Thyroid gland (tissue), 4 donors: ENCODE measurements around the gene KIF21A. TPM values are rescaled to one million over a fixed set of nuclear protein-coding genes. Genes with fewer than 3 reads are reported as not detected.
"Not testable (repeated sequence)": the region's sequence is repeated elsewhere in the genome, so short reads cannot be mapped to it uniquely, and the experiment has no call there.

ENCODE experiments used
- DNase-seq, 2 donors: peaks; one replicate each; pipeline ENCODE4 v3.0.0-alpha.2; 2019
- H3K27ac ChIP-seq, 3 donors: fragments of 200-600 bp; sonication (generic); 1 replicate in 2 of 3; 2 replicates in 1 of 3; pipeline ENCODE4 v1.5.1; 2016 to 2019; ENCODE audit warnings: mild to moderate bottlenecking in 1 of 3, moderate library complexity in 1 of 3
- H3K27me3 ChIP-seq: fragments of 200-600 bp; sonication (generic); one replicate; pipeline ENCODE4 v1.5.1; 2019
- H3K36me3 ChIP-seq, 2 donors: fragments of 200-600 bp; sonication (generic); one replicate each; pipeline ENCODE4 v1.5.1; 2016 to 2019
- H3K4me1 ChIP-seq, 2 donors: fragments of 200-600 bp; sonication (generic); one replicate each; pipeline ENCODE4 v1.5.1; 2017 to 2019
- H3K4me3 ChIP-seq, 3 donors: fragments of 200-600 bp; sonication (generic); replicated peaks in 1 of 3; 1 replicate in 2 of 3; 2 replicates in 1 of 3; pipeline ENCODE4 v1.5.1; 2016; ENCODE audit warnings: mild to moderate bottlenecking in 1 of 3
- H3K9me3 ChIP-seq: fragments of 200-600 bp; sonication (generic); one replicate; pipeline ENCODE4 v1.5.1; 2017
- POLR2A ChIP-seq, 2 donors: fragments of 450-650 bp; IDR thresholded peaks; one replicate each; pipeline ENCODE4 v1.6.1; 2017; ENCODE audit warnings: antibody characterized with exemption in 2 of 2, mild to moderate bottlenecking in 2 of 2, moderate library complexity in 1 of 2
- WGBS, 2 donors: methylation state at CpG; one replicate each; pipeline ENCODE4 v1.1.5; 2017; 5-methylcytosine and 5-hydroxymethylcytosine counted together
- intact Hi-C: fragments of 100-400 bp; cut with DNase I; formaldehyde crosslinking; loops from one replicate; pipeline ENCODE4 v1.15.1; 2023
- total RNA-seq, 4 donors: library from RNA; depleted of rRNA; stranded (reverse); fragments of >200 nt; gene quantifications; one replicate each; pipeline ENCODE4 v1.2.3, GENCODE V29; 2016
- TF ChIP-seq, protein P1 (sequence below), 6 experiments: fragments of 200-600 bp in 3 of 6; fragments of 450-650 bp in 3 of 6; sonication (generic) in 3 of 6; IDR thresholded peaks; one replicate each; pipeline ENCODE4 v1.5.1; 2016 to 2019; ENCODE audit warnings: antibody characterized with exemption in 6 of 6, mild to moderate bottlenecking in 2 of 6, inconsistent platforms in 1 of 6, moderate library complexity in 1 of 6

The KIF21A gene
- total RNA-seq, 4 donors from 2014 or later = 17.5 to 149 (median 33.1) TPM

GRCh38 chr12:39476894-39477293 is 34.0 kb upstream of the KIF21A start:
- no peak overlapping the region for H3K4me3 ChIP-seq
- WGBS, 2 donors = 75 to 77% methylated on average over 5 of the region's 5 CpGs
- intact Hi-C loops = no loop called here

GRCh38 chr12:39476121-39476520 is 33.2 kb upstream of the KIF21A start:
- intact Hi-C loops = no loop called here
- H3K4me1 ChIP-seq = no peaks in the 10 kb centered on the region
- TF ChIP-seq, protein P1, sequence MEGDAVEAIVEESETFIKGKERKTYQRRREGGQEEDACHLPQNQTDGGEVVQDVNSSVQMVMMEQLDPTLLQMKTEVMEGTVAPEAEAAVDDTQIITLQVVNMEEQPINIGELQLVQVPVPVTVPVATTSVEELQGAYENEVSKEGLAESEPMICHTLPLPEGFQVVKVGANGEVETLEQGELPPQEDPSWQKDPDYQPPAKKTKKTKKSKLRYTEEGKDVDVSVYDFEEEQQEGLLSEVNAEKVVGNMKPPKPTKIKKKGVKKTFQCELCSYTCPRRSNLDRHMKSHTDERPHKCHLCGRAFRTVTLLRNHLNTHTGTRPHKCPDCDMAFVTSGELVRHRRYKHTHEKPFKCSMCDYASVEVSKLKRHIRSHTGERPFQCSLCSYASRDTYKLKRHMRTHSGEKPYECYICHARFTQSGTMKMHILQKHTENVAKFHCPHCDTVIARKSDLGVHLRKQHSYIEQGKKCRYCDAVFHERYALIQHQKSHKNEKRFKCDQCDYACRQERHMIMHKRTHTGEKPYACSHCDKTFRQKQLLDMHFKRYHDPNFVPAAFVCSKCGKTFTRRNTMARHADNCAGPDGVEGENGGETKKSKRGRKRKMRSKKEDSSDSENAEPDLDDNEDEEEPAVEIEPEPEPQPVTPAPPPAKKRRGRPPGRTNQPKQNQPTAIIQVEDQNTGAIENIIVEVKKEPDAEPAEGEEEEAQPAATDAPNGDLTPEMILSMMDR (IDR thresholded peaks at IDR 0.05) = no peak
- no peak for TF ChIP-seq POLR2A (IDR thresholded peaks at IDR 0.05)

More at GRCh38 chr12:39476894-39477293, 34.0 kb upstream of the KIF21A start:
- H3K27ac ChIP-seq = no peak overlapping the region
- no peaks in the 10 kb centered on the region for H3K4me1 ChIP-seq
- H3K36me3 ChIP-seq = no peaks in the 10 kb centered on the region
- no peaks in the 10 kb centered on the region for H3K27me3 ChIP-seq
- DNase-seq = no peak
- TF ChIP-seq, protein P1 (IDR thresholded peaks at IDR 0.05) = no peak
- TF ChIP-seq POLR2A (IDR thresholded peaks at IDR 0.05) = no peak
- no peaks in the 10 kb centered on the region for H3K9me3 ChIP-seq

GRCh38 chr12:39475136-39475535 is 32.2 kb upstream of the KIF21A start:
- H3K4me3 ChIP-seq, H3K36me3 ChIP-seq, DNase-seq, intact Hi-C loops, H3K27me3 ChIP-seq, H3K9me3 ChIP-seq, H3K4me1 ChIP-seq, H3K27ac ChIP-seq: not testable (repeated sequence)
- WGBS, 2 donors = 95 to 97% methylated on average over 10 to 11 of the region's 11 CpGs

More at GRCh38 chr12:39476121-39476520, 33.2 kb upstream of the KIF21A start:
- H3K27ac ChIP-seq = no peak overlapping the region
- no peaks in the 10 kb centered on the region for H3K27me3 ChIP-seq
- H3K4me3 ChIP-seq = no peak overlapping the region
- H3K36me3 ChIP-seq = no peaks in the 10 kb centered on the region
- H3K9me3 ChIP-seq = no peaks in the 10 kb centered on the region
- 93 to 94% methylated on average over 4 of the region's 4 CpGs for WGBS, 2 donors
- no peak for DNase-seq

GRCh38 chr12:39467432-39467870 is 24.5 kb upstream of the KIF21A start:
- no peak overlapping the region for H3K27ac ChIP-seq
- H3K27me3 ChIP-seq = no peaks in the 10 kb centered on the region
- no peaks in the 10 kb centered on the region for H3K9me3 ChIP-seq
- no peaks in the 10 kb centered on the region for H3K36me3 ChIP-seq
- intact Hi-C loops = no loop called here
- TF ChIP-seq POLR2A (IDR thresholded peaks at IDR 0.05) = no peak
- TF ChIP-seq, protein P1 (IDR thresholded peaks at IDR 0.05) = no peak
- H3K4me3 ChIP-seq = no peak overlapping the region
- H3K4me1 ChIP-seq = no peaks in the 10 kb centered on the region
- DNase-seq = no peak

- Histone ChIP-seq H3K36me3 (no peaks in the 10 kb centered on the region), H3K27ac (no peak overlapping the region), H3K9me3 (no peaks in the 10 kb centered on the region), H3K4me3 (no peak overlapping the region), H3K4me1 (no peaks in the 10 kb centered on the region), H3K27me3 (no peaks in the 10 kb centered on the region)
- no peak for DNase-seq
- WGBS, 2 donors = 79 to 80% methylated on average over 5 of the region's 5 CpGs
- intact Hi-C loops = no loop called here
- no peak for TF ChIP-seq POLR2A (IDR thresholded peaks at IDR 0.05)
- TF ChIP-seq, protein P1 (IDR thresholded peaks at IDR 0.05) = no peak
These were observed 22.2 kb upstream of the KIF21A start for GRCh38 chr12:39464976-39465695.
